Right ventricle myocardium inferior (tissue), 1 donor: ENCODE data around the gene STK26. TPM values are rescaled to one million over a fixed set of nuclear protein-coding genes. Genes with fewer than 3 reads are reported as not detected.
"Not testable (repeated sequence)": the region's sequence is repeated elsewhere in the genome, so short reads cannot be mapped to it uniquely, and the experiment has no call there.

Source experiments
- ATAC-seq: fragments of 200-7000 bp; cut with Tn5 transposase; one replicate; pipeline ENCODE4 v1.9.1; 2020; ENCODE audit warnings: mild to moderate bottlenecking, moderate library complexity
- DNase-seq: peaks from one replicate; pipeline ENCODE4 v3.0.0; 2021; ENCODE audit errors: missing footprints
- intact Hi-C: fragments of 100-400 bp; cut with DNase I; formaldehyde crosslinking; loops from one replicate; pipeline ENCODE4 v1.11.0; 2022
- total RNA-seq: library from RNA; stranded (reverse); fragmentation: NEBNext Ultra II Directional; extraction: Animal tissue kit (Norgen Biotek cat#: 25700); gene quantifications from one replicate; pipeline ENCODE4 v1.2.1, GENCODE V29; 2021
- donor health status: DM: no; HTN: yes; CAD: no; lungs with severe emphysema.

Gene STK26
- total RNA-seq, 1 donor from 2014 or later, result 1.1 TPM

DNA sequence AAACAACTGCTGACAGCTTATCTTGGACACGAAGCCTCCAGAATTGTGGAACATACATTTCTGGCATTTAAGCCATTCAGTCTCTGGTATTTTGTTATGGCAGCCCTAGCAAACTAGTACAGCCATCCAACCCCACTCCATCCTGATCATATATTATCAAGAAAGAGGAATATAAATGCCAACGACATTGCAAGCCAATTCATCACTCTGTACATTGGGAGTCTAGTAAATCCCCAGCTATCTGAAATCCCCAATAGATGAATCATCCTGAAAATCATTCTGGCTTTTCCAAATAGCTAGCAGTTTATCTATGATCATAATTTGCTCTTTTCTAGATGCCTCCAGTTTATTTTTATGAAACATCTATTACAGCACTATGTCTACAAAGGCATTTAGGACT lies 63.6 kb downstream of the STK26 start:
- intact Hi-C loops, result no loop called here
- ATAC-seq (no peak), DNase-seq (no peak)

- intact Hi-C loops, result no loop called here
- ATAC-seq, result no peak
Measured at GRCh38 chrX:132088864-132089263, 65.8 kb downstream of the STK26 start.

GRCh38 chrX:132090403-132091159 lies 67.5 kb downstream of the STK26 start:
- ATAC-seq (no peak), DNase-seq (no peak)
- intact Hi-C loops, result loop anchor here (5.0 to 10.0 kb wide), 2 partner anchors 132 to 524 kb away; no protein-coding TSS in a partner anchor

More at GRCh38 chrX:132088864-132089263, 65.8 kb downstream of the STK26 start:
- DNase-seq, result no peak

DNA sequence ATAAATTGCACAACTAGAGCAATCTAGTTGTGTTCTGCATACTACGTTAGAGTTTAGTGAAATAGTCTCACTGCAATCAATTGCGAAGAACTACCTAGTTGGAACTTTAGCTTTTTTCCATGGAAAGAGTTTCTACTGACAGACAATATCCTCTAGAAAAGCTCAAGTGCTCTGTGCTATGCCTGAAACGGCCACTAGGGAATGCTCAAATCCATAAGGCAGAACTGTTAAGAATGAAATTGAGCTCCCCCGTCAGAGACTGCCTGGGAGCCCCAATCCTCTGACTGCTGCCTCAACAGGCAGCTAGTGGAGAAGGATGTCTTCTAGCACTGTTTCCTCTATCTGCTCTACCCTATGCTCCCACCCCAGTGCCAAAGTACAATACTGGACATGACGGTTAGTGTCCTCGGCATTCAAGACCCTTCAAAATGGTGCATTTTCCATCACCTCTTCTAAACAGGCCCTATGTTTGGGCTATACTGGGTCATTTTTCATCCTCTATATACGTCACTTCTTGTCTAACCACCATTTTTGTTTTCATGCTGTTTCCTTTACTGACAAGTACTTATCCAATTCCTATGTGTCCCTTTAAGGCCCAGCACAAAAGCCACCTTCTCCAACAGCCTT lies 69.5 kb downstream of the STK26 start:
- ATAC-seq (no peak), DNase-seq (no peak)
- intact Hi-C loops, result loop anchor here (5.0 to 10.0 kb wide), 2 partner anchors 130 to 522 kb away; no protein-coding TSS in a partner anchor

DNA sequence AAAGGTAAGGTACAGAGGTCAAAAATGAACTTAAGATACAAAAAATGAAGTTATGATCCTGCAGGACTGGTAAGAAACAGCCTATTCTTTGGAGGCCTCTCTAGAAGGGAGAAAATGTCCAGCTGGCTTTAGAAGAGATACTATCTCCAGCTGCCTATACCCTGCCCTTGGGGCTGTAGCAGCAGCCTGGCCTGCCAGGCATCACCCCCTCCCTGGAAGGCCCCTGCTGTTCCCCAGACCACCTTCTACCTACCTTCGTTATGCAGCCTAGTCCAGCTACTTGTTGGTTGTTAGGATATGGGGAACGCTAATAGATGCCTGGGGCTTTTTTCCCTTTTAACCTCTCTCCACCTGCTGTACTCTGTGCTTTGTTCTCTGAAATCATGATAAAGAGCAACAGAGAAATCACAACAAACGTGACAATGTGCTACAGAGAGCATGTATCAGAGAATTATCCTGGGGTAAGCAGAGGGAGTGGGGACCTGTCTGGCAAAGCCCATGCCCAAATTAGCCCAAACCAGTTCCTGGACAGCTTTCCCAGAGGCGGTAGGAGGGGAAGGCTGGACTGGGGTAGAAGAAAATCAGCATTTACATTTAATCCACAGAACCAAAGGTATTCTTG lies 70.2 kb downstream of the STK26 start:
- ATAC-seq (no peak), DNase-seq (no peak)
- intact Hi-C loops, result loop anchor here (5.0 to 10.0 kb wide), 2 partner anchors 129 to 521 kb away; no protein-coding TSS in a partner anchor

DNA sequence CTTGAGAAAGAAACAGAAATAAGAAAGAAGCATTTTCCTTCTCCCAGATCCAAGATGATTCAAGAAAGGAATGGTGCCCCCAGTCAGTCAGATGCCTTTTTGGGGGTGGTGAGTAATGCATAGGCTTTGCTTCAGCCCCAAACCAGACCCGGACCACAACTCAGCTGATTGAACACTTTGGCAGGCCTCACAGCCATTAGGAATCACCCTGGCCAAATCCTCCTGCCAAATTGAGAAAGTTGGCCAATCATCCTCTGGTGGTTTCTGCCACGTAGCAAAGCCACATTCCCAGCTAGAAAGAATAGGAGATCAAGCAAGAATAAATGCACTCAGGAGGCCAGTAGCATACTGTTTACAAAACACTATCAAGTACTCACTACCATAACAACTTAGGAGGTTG lies 71.1 kb downstream of the STK26 start:
- ATAC-seq (no peak), DNase-seq (no peak)
- intact Hi-C loops, result loop anchor here (5.0 to 10.0 kb wide), 2 partner anchors 128 to 521 kb away; no protein-coding TSS in a partner anchor

GRCh38 chrX:132098704-132099103 lies 75.6 kb downstream of the STK26 start:
- DNase-seq, ATAC-seq: not testable (repeated sequence)
- intact Hi-C loops, result loop anchor here (10.0 kb wide), 1 partner anchor 516 kb away; no protein-coding TSS in a partner anchor

GRCh38 chrX:132101206-132101605 lies 78.1 kb downstream of the STK26 start:
- DNase-seq (no peak), ATAC-seq (no peak)
- intact Hi-C loops, result no loop called here

DNA sequence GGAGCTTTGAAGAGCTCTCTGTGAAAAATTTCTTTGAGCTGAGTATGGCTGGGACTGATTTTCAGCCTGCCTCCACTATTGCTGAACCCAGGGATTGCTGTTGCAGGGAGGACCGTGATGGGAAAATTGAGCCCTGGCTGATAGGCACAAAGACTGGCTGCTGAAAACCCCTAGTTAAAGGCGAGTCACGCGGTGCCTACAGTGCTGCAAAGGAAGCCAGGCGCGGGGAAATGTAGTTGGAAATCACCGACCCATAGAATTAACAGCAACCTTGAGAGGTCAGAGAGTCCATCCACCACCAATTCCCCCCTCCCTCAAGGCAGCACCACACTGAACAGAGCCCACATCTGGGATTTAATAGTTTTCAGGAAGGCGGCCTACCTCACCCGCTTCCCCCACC lies 78.7 kb downstream of the STK26 start:
- DNase-seq (peak; percentile 22), ATAC-seq (no peak)
- intact Hi-C loops, result no loop called here

GRCh38 chrX:132107291-132107690 lies 84.2 kb downstream of the STK26 start:
- no peak for ATAC-seq

DNA sequence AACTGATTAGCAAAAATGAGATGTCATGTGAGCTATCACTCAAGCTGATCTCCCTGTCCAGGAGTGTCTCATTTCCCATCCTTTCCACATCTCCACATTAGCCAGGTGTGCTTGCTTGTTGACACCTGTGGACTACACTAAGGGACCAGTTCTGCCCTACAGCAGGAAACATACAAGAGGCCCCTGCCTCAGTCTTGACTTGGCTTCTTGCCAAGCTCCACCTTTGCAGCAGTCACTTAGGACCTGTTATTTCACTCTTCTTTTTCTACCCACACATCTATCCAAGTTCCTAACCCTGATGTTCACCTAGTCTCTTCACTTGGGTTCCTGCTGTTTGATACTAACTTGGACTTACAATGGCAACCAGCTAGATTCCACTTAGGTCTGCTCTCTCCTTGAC lies 91.5 kb downstream of the STK26 start:
- no peak for ATAC-seq
- intact Hi-C loops, result no loop called here
- no peak for DNase-seq

More at GRCh38 chrX:132107291-132107690, 84.2 kb downstream of the STK26 start:
- DNase-seq, result no peak
- intact Hi-C loops, result no loop called here

GRCh38 chrX:132115792-132116191 lies 92.7 kb downstream of the STK26 start:
- intact Hi-C loops, result no loop called here
- no peak for DNase-seq
- ATAC-seq, result no peak

- ATAC-seq (no peak), DNase-seq (no peak)
- intact Hi-C loops, result no loop called here
Measured at GRCh38 chrX:132118358-132118757, 95.3 kb downstream of the STK26 start.

DNA sequence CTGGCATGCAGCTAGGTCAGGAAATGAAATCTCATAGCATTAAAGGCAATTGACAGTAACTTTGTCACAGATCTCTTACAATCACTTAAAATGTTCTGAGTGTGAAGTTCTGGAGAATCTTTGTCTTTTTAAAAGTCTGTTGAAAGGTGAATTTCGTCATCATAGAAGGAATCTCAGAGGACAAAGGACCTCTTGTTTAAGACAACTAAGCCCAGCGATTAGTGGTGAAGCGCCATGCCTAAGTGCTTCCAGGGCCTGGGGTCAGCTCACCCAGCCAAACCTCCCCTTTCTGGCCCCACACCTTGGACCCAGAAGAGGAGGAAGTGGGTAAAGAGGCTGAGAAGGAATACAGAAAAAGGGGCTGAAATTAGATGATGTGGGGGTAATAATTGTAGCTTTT lies 96.2 kb downstream of the STK26 start:
- DNase-seq (no peak), ATAC-seq (no peak)
- intact Hi-C loops, result no loop called here

- ATAC-seq (no peak), DNase-seq (no peak)
- intact Hi-C loops, result no loop called here
Measured at GRCh38 chrX:132119821-132120515, 96.9 kb downstream of the STK26 start.

DNA sequence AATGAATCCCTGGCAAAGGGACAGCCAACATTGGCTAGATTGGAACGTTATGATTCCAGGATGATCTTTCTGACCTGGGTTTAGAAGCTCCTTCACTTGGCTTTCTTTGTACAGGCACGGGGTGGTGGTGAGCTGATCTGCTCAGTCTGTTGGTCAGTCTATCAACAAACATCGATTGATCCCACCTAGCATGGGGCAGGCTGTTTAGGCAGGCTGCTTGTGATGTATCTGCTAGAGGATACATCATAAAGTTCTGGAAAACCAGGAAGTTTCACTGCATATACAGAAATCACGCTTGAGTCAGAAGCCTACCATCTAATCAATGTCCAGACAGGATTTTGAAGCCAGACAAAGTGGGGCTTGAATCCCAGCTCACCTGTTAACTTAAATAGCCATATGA lies 97.8 kb downstream of the STK26 start:
- DNase-seq (no peak), ATAC-seq (no peak)
- intact Hi-C loops, result no loop called here
